Esophagus (tissue), 2 donors: Measurements from ENCODE around the gene TSGA10IP. TPM values are rescaled to one million over a fixed set of nuclear protein-coding genes. Genes with fewer than 3 reads are reported as not detected.
"Not testable (repeated sequence)": the region's sequence is repeated elsewhere in the genome, so short reads cannot be mapped to it uniquely, and the experiment has no call there.

Experiments
- H3K27ac ChIP-seq, 2 donors: one replicate each; pipeline ENCODE4 v1.5.1; 2013; ENCODE audit warnings: low read depth in 2 of 2, mild to moderate bottlenecking in 2 of 2, inconsistent platforms in 1 of 2, low read length in 1 of 2, moderate library complexity in 1 of 2
- H3K27me3 ChIP-seq, 2 donors: one replicate each; pipeline ENCODE4 v1.6.1; 2013; ENCODE audit warnings: low read length in 2 of 2, control low read depth in 1 of 2, mild to moderate bottlenecking in 1 of 2; ENCODE audit not compliant: insufficient read depth in 2 of 2, control insufficient read depth in 1 of 2
- H3K36me3 ChIP-seq, 2 donors: one replicate each; pipeline ENCODE4 v1.6.1; 2013; ENCODE audit warnings: low read length in 1 of 2; ENCODE audit not compliant: control insufficient read depth in 2 of 2, insufficient read depth in 2 of 2
- H3K4me1 ChIP-seq, 2 donors: one replicate each; pipeline ENCODE4 v1.6.1; 2013; ENCODE audit warnings: low read length in 1 of 2; ENCODE audit not compliant: control insufficient read depth in 2 of 2, insufficient read depth in 2 of 2
- H3K4me3 ChIP-seq, 2 donors: one replicate each; pipeline ENCODE4 v1.5.1; 2013; ENCODE audit warnings: low read length in 2 of 2, mild to moderate bottlenecking in 2 of 2, low read depth in 1 of 2, moderate library complexity in 1 of 2
- H3K9me3 ChIP-seq, 2 donors: one replicate each; pipeline ENCODE4 v1.6.1; 2013; ENCODE audit warnings: mild to moderate bottlenecking in 2 of 2, low read depth in 1 of 2, low read length in 1 of 2, moderate library complexity in 1 of 2; ENCODE audit not compliant: control insufficient read depth in 2 of 2, insufficient read depth in 1 of 2
- WGBS, 2 donors: extraction: QIAGEN DNeasy Blood & Tissue Kit; methylation state at CpG; one replicate each; pipeline ENCODE4 v1.1.7; 2013; 5-methylcytosine and 5-hydroxymethylcytosine counted together
- polyA plus RNA-seq, 2 donors: library from polyadenylated mRNA; stranded (reverse); fragments of 200-250 nt; gene quantifications; one replicate each; pipeline ENCODE4 v1.2.3, GENCODE V29; 2013
- donor health status: healthy with polysubstance abuse.
- donor health status: Bipolar disorder and iron deficiency.

The TSGA10IP gene
- polyA plus RNA-seq, 2 donors: not detected

DNA sequence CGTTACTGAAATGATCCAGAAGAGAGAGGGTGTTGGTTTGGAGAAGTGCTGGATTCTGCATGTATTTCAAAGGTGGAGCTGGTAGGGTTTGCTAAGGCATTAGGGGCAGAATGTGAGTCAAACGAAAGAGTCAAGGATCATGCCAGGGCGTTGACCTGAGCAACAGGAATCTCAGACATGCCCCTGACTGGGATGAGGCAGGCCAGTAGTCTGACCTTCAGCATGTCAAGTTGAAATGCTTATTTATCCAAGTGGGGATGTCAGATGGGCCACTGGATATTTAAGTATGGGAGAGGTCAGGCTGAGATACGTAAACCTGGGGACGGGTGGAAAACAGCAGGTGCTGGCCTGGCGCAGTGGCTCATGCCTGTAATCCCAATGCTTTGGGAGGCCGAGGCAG is 2.7 kb upstream of the TSGA10IP start:
- Histone ChIP-seq H3K9me3 (no peaks in the 10 kb centered on the region), H3K27me3 (no peaks in the 10 kb centered on the region), H3K27ac (no peak overlapping the region), H3K4me1 (no peaks in the 10 kb centered on the region), H3K4me3 (no peak overlapping the region), H3K36me3 (no peaks in the 10 kb centered on the region)
- WGBS, 2 donors: 76 to 83% methylated on average over 7 of the region's 7 CpGs

- Histone ChIP-seq H3K36me3 (no peaks in the 10 kb centered on the region), H3K4me3 (no peak overlapping the region), H3K4me1 (no peaks in the 10 kb centered on the region), H3K9me3 (no peaks in the 10 kb centered on the region), H3K27ac (no peak overlapping the region), H3K27me3 (no peaks in the 10 kb centered on the region)
- WGBS, 2 donors: 86 to 92% methylated on average over 8 of the region's 8 CpGs
Observed at GRCh38 chr11:65944191-65944590, 1.1 kb upstream of the TSGA10IP start.

GRCh38 chr11:65944767-65945166 is 513 bp upstream of the TSGA10IP start:
- 80 to 83% methylated on average over 8 of the region's 8 CpGs for WGBS, 2 donors
- no peaks in the 10 kb centered on the region for H3K9me3 ChIP-seq
- no peaks in the 10 kb centered on the region for H3K27me3 ChIP-seq
- no peaks in the 10 kb centered on the region for H3K4me1 ChIP-seq
- no peaks in the 10 kb centered on the region for H3K36me3 ChIP-seq
- H3K4me3 ChIP-seq: no peak overlapping the region
- H3K27ac ChIP-seq: no peak overlapping the region

DNA sequence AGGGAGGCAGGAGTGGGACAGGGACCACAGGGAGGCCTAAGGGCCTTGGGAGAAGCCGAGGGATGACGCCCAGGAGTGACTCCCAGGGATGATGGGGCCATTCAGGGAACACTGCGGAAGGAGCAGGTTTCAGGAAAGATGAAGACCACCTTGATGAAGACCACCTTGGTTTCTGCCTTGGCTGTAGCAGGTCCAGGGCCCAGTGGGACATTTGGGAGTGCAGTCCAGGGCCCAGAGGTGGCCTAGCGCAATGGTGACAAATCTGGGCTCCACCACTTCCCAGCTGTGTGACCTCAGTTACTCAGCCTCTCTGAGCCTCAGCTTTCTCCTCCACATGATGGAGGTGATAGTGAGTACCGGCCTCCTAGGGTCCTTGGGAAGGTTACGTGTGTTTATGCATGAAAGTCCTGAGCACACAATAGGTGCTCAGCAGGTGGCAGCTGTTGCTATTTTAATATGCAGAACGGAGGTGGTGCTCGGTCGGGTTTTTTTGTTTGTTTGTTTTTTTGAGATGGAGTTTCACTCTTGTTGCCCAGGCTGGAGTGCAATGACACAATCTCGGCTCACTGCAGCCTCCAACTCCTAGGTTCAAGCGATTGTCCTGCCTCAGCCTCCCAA is 770 bp downstream of the TSGA10IP start:
- H3K4me3 ChIP-seq: no peak overlapping the region
- H3K27me3 ChIP-seq: no peaks in the 10 kb centered on the region
- no peak overlapping the region for H3K27ac ChIP-seq
- no peaks in the 10 kb centered on the region for H3K9me3 ChIP-seq
- no peaks in the 10 kb centered on the region for H3K4me1 ChIP-seq
- H3K36me3 ChIP-seq: no peaks in the 10 kb centered on the region
- WGBS, 2 donors: 86 to 88% methylated on average over 11 of the region's 11 CpGs

- Histone ChIP-seq H3K36me3 (no peaks in the 10 kb centered on the region), H3K4me1 (no peaks in the 10 kb centered on the region), H3K27ac (no peak overlapping the region), H3K9me3 (no peaks in the 10 kb centered on the region), H3K27me3 (no peaks in the 10 kb centered on the region), H3K4me3 (no peak overlapping the region)
- WGBS, 2 donors: 79 to 81% methylated on average over 4 of the region's 4 CpGs
Observed at GRCh38 chr11:65946655-65947054, 1.4 kb downstream of the TSGA10IP start.

DNA sequence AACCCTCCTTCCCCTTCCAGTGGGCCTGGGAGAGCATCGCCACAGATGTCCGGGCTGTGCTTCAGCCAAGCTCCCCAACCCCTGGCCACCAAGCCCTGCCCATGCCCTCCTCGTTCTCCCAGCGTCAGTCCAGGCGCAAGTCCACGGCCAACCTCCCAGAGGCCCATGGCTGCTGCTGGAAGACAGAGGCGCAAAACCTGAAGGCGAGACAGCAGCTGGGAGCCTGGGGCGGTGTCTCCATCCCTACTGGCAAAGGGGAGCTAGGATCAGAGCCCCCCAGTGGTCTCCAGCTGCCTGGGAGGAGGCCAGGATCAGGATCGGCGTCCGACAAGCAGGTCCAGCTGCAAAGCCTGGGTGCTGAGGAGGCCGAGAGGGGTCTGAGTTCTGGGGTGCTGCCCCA is 1.9 kb downstream of the TSGA10IP start:
- no peak overlapping the region for H3K27ac ChIP-seq
- no peaks in the 10 kb centered on the region for H3K4me1 ChIP-seq
- no peaks in the 10 kb centered on the region for H3K36me3 ChIP-seq
- no peaks in the 10 kb centered on the region for H3K27me3 ChIP-seq
- H3K4me3 ChIP-seq: no peak overlapping the region
- H3K9me3 ChIP-seq: no peaks in the 10 kb centered on the region
- 67 to 71% methylated on average over 13 of the region's 13 CpGs for WGBS, 2 donors

- no peaks in the 10 kb centered on the region for H3K36me3 ChIP-seq
- no peak overlapping the region for H3K4me3 ChIP-seq
- WGBS, 2 donors: 80 to 84% methylated on average over 12 of the region's 12 CpGs
- no peaks in the 10 kb centered on the region for H3K27me3 ChIP-seq
- no peaks in the 10 kb centered on the region for H3K9me3 ChIP-seq
- no peaks in the 10 kb centered on the region for H3K4me1 ChIP-seq
- no peak overlapping the region for H3K27ac ChIP-seq
Observed at GRCh38 chr11:65947603-65948125, 2.4 kb downstream of the TSGA10IP start.

GRCh38 chr11:65950711-65951110 is 5.4 kb downstream of the TSGA10IP start:
- not testable (repeated sequence) for H3K36me3 ChIP-seq, H3K4me1 ChIP-seq, H3K27ac ChIP-seq, H3K9me3 ChIP-seq, H3K27me3 ChIP-seq, H3K4me3 ChIP-seq
- WGBS, 2 donors: 87 to 96% methylated on average over 4 to 5 of the region's 5 CpGs

- H3K4me3 ChIP-seq, H3K27ac ChIP-seq, H3K4me1 ChIP-seq, H3K27me3 ChIP-seq, H3K36me3 ChIP-seq, H3K9me3 ChIP-seq: not testable (repeated sequence)
- 30 to 42% methylated on average over 3 of the region's 3 CpGs for WGBS, 2 donors
Observed at GRCh38 chr11:65951641-65952040, 6.4 kb downstream of the TSGA10IP start.

- Histone ChIP-seq H3K36me3 (no peaks in the 10 kb centered on the region), H3K27me3 (no peaks in the 10 kb centered on the region), H3K9me3 (no peaks in the 10 kb centered on the region), H3K4me1 (no peaks in the 10 kb centered on the region), H3K27ac (no peak overlapping the region), H3K4me3 (no peak overlapping the region)
- 33 to 41% methylated on average over 6 of the region's 6 CpGs for whole genome bisulfite sequencing, 2 donors
Observed at GRCh38 chr11:65952052-65952521, 6.8 kb downstream of the TSGA10IP start.
